GM23338 (cell line): ENCODE measurements around the gene SLC26A6.

Experiments
- CTCF ChIP-seq, 2 experiments: fragments of 200-600 bp in 1 of 2; sonication (generic) in 1 of 2; conservative IDR thresholded peaks; 2 replicates each; pipeline versions ENCODE4 v1.5.1 to v1.6.1; 2016 to 2017; ENCODE audit warnings: antibody characterized with exemption in 2 of 2, low read depth in 2 of 2, mild to moderate bottlenecking in 2 of 2, moderate library complexity in 1 of 2
- TF ChIP-seq, protein P1 (sequence below): IDR thresholded peaks from 2 replicates; pipeline ENCODE4 v1.6.1; 2016; ENCODE audit warnings: antibody characterized with exemption

DNA sequence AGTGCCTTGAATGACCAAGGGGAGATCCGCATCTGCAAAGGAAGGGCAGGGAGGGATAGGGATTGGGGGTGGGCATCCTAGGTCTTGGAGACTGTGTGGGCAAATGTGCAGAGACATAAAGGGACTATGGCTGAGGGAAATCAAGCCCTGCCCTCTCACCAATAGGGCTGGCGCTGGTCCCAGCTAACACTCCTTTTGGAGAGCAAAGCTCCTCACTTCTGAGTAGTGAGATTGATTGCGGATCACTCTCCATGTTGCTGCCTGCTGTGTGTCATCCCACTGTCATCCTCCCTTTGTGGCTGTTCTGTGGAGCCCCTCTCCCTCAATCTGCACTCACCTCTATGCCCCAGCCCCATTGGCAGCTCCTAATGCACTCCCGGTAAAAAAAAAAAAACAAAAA is 29.7 kb upstream of the SLC26A6 start:
- TF ChIP-seq CTCF (conservative IDR thresholded peaks at IDR 0.05; ENCODE audit: low read depth in 2 of 2): no peak
- TF ChIP-seq, protein P1, sequence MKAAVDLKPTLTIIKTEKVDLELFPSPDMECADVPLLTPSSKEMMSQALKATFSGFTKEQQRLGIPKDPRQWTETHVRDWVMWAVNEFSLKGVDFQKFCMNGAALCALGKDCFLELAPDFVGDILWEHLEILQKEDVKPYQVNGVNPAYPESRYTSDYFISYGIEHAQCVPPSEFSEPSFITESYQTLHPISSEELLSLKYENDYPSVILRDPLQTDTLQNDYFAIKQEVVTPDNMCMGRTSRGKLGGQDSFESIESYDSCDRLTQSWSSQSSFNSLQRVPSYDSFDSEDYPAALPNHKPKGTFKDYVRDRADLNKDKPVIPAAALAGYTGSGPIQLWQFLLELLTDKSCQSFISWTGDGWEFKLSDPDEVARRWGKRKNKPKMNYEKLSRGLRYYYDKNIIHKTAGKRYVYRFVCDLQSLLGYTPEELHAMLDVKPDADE: no peak
